Naive thymus-derived CD8-positive, alpha-beta T cell (primary cell): ENCODE measurements around the gene CFAP410. TPM values are rescaled to one million over a fixed set of nuclear protein-coding genes. Genes with fewer than 3 reads are reported as not detected.
A peak's percentile ranks its signal among the peaks of the same experiment; 100 is the strongest.
"Not testable (repeated sequence)": the region's sequence is repeated elsewhere in the genome, so short reads cannot be mapped to it uniquely, and the experiment has no call there.

Experiments
- ATAC-seq, 2 donors: fragments of 150-1000 bp; cut with Tn5 transposase in 1 of 2; sonication (Bioruptor Pico), chemical (Tn5 transposase) in 1 of 2; 1 replicate in 1 of 2; 2 replicates in 1 of 2; pipeline ENCODE4 v1.10.0; 2021; ENCODE audit warnings: mild to moderate bottlenecking in 2 of 2, moderate library complexity in 2 of 2
- POLR2A ChIA-PET: fragments of 350-600 bp; sonication (Branson Sonifier 250); formaldehyde crosslinking; loops from one replicate; lab custom pipeline; 2021; ENCODE audit warnings: antibody characterized with exemption; lab: Charles Lee
- DNase-seq, 10 donors: peaks; one replicate each; pipeline versions ENCODE4 v3.0.0 to v3.0.0-alpha.2; 2020 to 2022
- H3K27ac Mint-ChIP-seq, 10 donors: one replicate each; pipeline ENCODE4 v1.8.0; 2020 to 2022; ENCODE audit warnings: mild to moderate bottlenecking in 10 of 10, mixed read lengths in 10 of 10, moderate library complexity in 4 of 10, inconsistent platforms in 1 of 10
- H3K27me3 Mint-ChIP-seq, 5 donors: one replicate each; pipeline ENCODE4 v1.8.0; 2021 to 2022; ENCODE audit warnings: mixed read lengths in 5 of 5
- H3K36me3 Mint-ChIP-seq, 3 donors: one replicate each; pipeline ENCODE4 v1.8.0; 2020 to 2022; ENCODE audit warnings: mixed read lengths in 3 of 3, mild to moderate bottlenecking in 2 of 3, inconsistent platforms in 1 of 3
- H3K4me1 Mint-ChIP-seq, 4 donors: one replicate each; pipeline ENCODE4 v1.8.0; 2021 to 2022; ENCODE audit warnings: mixed read lengths in 4 of 4
- H3K4me3 Mint-ChIP-seq, 10 donors: one replicate each; pipeline ENCODE4 v1.8.0; 2020 to 2022; ENCODE audit warnings: mild to moderate bottlenecking in 10 of 10, mixed read lengths in 10 of 10, moderate library complexity in 6 of 10, inconsistent platforms in 1 of 10
- H3K9me3 Mint-ChIP-seq, 9 donors: one replicate each; pipeline ENCODE4 v1.8.0; 2020 to 2022; ENCODE audit warnings: mixed read lengths in 9 of 9, mild to moderate bottlenecking in 3 of 9, inconsistent platforms in 1 of 9, moderate library complexity in 1 of 9
- polyA plus RNA-seq, 3 donors: library from polyadenylated mRNA; unstranded; fragments of 300-500 nt; fragmentation: Illumina TruSeq; gene quantifications; one replicate each; pipeline ENCODE4 v1.2.3, GENCODE V29; 2021
- total RNA-seq, 8 experiments: library from RNA in 2 of 8; stranded (reverse) in 2 of 8; gene quantifications; one replicate each; pipeline ENCODE4 v1.2.3 and lab custom pipeline; 2021 to 2026

Gene CFAP410
- total and polyA plus RNA-seq, 5 experiments from 2014 or later = 23.2 to 60.2 (median 40.6) TPM

GRCh38 chr21:44365967-44366585 is 26.9 kb upstream of the CFAP410 start:
- H3K4me3 Mint-ChIP-seq = no peak overlapping the region
- DNase-seq (peak in 1 of 10 donors; percentile 49), ATAC-seq (no peak)
- peaks cover 0 to 10% (median 5%) of the 10 kb centered on the region in 9 donors for H3K9me3 Mint-ChIP-seq
- peaks cover 0 to 8% (median 0%) of the 10 kb centered on the region in 5 donors for H3K27me3 Mint-ChIP-seq
- H3K27ac Mint-ChIP-seq = no peak overlapping the region
- peaks cover 0 to 7% (median 3%) of the 10 kb centered on the region in 4 donors for H3K4me1 Mint-ChIP-seq
- POLR2A ChIA-PET = no interaction called here
- peaks cover 0 to 2% (median 0%) of the 10 kb centered on the region in 3 donors for H3K36me3 Mint-ChIP-seq

GRCh38 chr21:44365251-44365966 is 26.2 kb upstream of the CFAP410 start:
- POLR2A ChIA-PET = no interaction called here
- Mint-ChIP-seq H3K27me3 (peaks cover 0 to 8% (median 0%) of the 10 kb centered on the region in 5 donors), H3K36me3 (peaks cover 0 to 2% (median 0%) of the 10 kb centered on the region in 3 donors), H3K27ac (peak overlapping the region in 1 of 10 donors; percentile 62), H3K4me1 (peaks cover 2 to 8% (median 5%) of the 10 kb centered on the region in 4 donors), H3K9me3 (peaks cover 0 to 10% (median 5%) of the 10 kb centered on the region in 9 donors), H3K4me3 (no peak overlapping the region)
- ATAC-seq = no peak
- peak in 1 of 10 donors; percentile 45 for DNase-seq

GRCh38 chr21:44364151-44365053 is 25.2 kb upstream of the CFAP410 start:
- Mint-ChIP-seq H3K27me3 (peaks cover 0 to 8% (median 0%) of the 10 kb centered on the region in 5 donors), H3K9me3 (peaks cover 0 to 10% (median 5%) of the 10 kb centered on the region in 9 donors), H3K36me3 (peaks cover 0 to 2% (median 0%) of the 10 kb centered on the region in 3 donors), H3K27ac (no peak overlapping the region), H3K4me1 (peaks cover 3 to 13% (median 9%) of the 10 kb centered on the region in 4 donors), H3K4me3 (no peak overlapping the region)
- ATAC-seq (no peak), DNase-seq (peak in 1 of 10 donors; percentile 50)
- POLR2A ChIA-PET = no interaction called here

- Mint-ChIP-seq H3K4me3 (no peak overlapping the region), H3K27ac (peak overlapping the region in 2 of 10 donors; percentile 24 to 74), H3K36me3 (peaks cover 0 to 2% (median 0%) of the 10 kb centered on the region in 3 donors), H3K9me3 (peaks cover 0 to 10% (median 5%) of the 10 kb centered on the region in 9 donors), H3K4me1 (peaks cover 3 to 13% (median 11%) of the 10 kb centered on the region in 4 donors), H3K27me3 (peaks cover 0 to 8% (median 0%) of the 10 kb centered on the region in 5 donors)
- no peak for DNase-seq
- POLR2A ChIA-PET = no interaction called here
- ATAC-seq = no peak
Observed at GRCh38 chr21:44363278-44363677, 24.1 kb upstream of the CFAP410 start.

GRCh38 chr21:44361903-44362302 is 22.7 kb upstream of the CFAP410 start:
- peaks cover 3 to 13% (median 12%) of the 10 kb centered on the region in 4 donors for H3K4me1 Mint-ChIP-seq
- not testable (repeated sequence) for DNase-seq
- POLR2A ChIA-PET = interaction anchor here (1.6 kb wide), 1 partner anchor 23 kb away, joined by 4 read pairs; the partner anchor contains the start of gene CFAP410

GRCh38 chr21:44360159-44360558 is 21.0 kb upstream of the CFAP410 start:
- Mint-ChIP-seq H3K36me3 (peaks cover 0 to 2% (median 0%) of the 10 kb centered on the region in 3 donors), H3K27ac (peak overlapping the region in 2 of 10 donors; percentile 27 to 41), H3K4me3 (peak overlapping the region in 2 of 10 donors; percentile 42 to 49), H3K4me1 (peaks cover 10 to 28% (median 26%) of the 10 kb centered on the region in 4 donors), H3K9me3 (peaks cover 0 to 10% (median 5%) of the 10 kb centered on the region in 9 donors), H3K27me3 (peaks cover 0 to 8% (median 0%) of the 10 kb centered on the region in 5 donors)
- peak in 1 of 10 donors; percentile 4 for DNase-seq
- POLR2A ChIA-PET = interaction anchor here (0.6 kb wide), 1 partner anchor 15 kb away, joined by 3 read pairs; no protein-coding TSS in a partner anchor
- ATAC-seq = peak; percentile 49 to 65

More at GRCh38 chr21:44361903-44362302, 22.7 kb upstream of the CFAP410 start:
- H3K4me3 Mint-ChIP-seq, H3K36me3 Mint-ChIP-seq, ATAC-seq, H3K27ac Mint-ChIP-seq, H3K27me3 Mint-ChIP-seq: not testable (repeated sequence)
- peaks cover 0 to 10% (median 5%) of the 10 kb centered on the region in 9 donors for H3K9me3 Mint-ChIP-seq

GRCh38 chr21:44359396-44359795 is 20.2 kb upstream of the CFAP410 start:
- ATAC-seq (no peak), DNase-seq (peak in 1 of 10 donors; percentile 11)
- Mint-ChIP-seq H3K36me3 (peaks cover 0 to 2% (median 0%) of the 10 kb centered on the region in 3 donors), H3K9me3 (peaks cover 0 to 10% (median 5%) of the 10 kb centered on the region in 9 donors), H3K4me3 (no peak overlapping the region), H3K27ac (peak overlapping the region in 1 of 10 donors; percentile 51), H3K27me3 (peaks cover 0 to 8% (median 0%) of the 10 kb centered on the region in 5 donors), H3K4me1 (peaks cover 16 to 35% (median 32%) of the 10 kb centered on the region in 4 donors)
- POLR2A ChIA-PET = no interaction called here

GRCh38 chr21:44357064-44357837 is 18.1 kb upstream of the CFAP410 start:
- Mint-ChIP-seq H3K9me3 (no peaks in the 10 kb centered on the region), H3K4me1 (peaks cover 25 to 57% (median 47%) of the 10 kb centered on the region in 4 donors), H3K27me3 (peaks cover 0 to 5% (median 0%) of the 10 kb centered on the region in 5 donors), H3K36me3 (no peaks in the 10 kb centered on the region), H3K27ac (peak overlapping the region in 1 of 10 donors; percentile 8), H3K4me3 (no peak overlapping the region)
- peak in 1 of 10 donors; percentile 55 for DNase-seq
- POLR2A ChIA-PET = no interaction called here
- no peak for ATAC-seq

GRCh38 chr21:44356636-44357035 is 17.4 kb upstream of the CFAP410 start:
- H3K9me3 Mint-ChIP-seq = no peaks in the 10 kb centered on the region
- ATAC-seq (no peak), DNase-seq (peak in 1 of 10 donors; percentile 27)
- H3K4me1 Mint-ChIP-seq = peaks cover 25 to 61% (median 52%) of the 10 kb centered on the region in 4 donors
- peak overlapping the region in 1 of 10 donors; percentile 37 for H3K4me3 Mint-ChIP-seq
- no peaks in the 10 kb centered on the region for H3K36me3 Mint-ChIP-seq
- no peak overlapping the region for H3K27ac Mint-ChIP-seq
- H3K27me3 Mint-ChIP-seq = peaks cover 0 to 8% (median 0%) of the 10 kb centered on the region in 5 donors
- POLR2A ChIA-PET = no interaction called here

GRCh38 chr21:44356160-44356559 is 17.0 kb upstream of the CFAP410 start:
- DNase-seq (peak in 1 of 10 donors; percentile 16), ATAC-seq (no peak)
- Mint-ChIP-seq H3K4me3 (peak overlapping the region in 1 of 10 donors; percentile 8), H3K9me3 (no peaks in the 10 kb centered on the region), H3K36me3 (no peaks in the 10 kb centered on the region), H3K27me3 (peaks cover 0 to 11% (median 0%) of the 10 kb centered on the region in 5 donors), H3K27ac (no peak overlapping the region), H3K4me1 (peaks cover 25 to 65% (median 53%) of the 10 kb centered on the region in 4 donors)
- POLR2A ChIA-PET = interaction anchor here (3.5 kb wide), 1 partner anchor 16 kb away, joined by 26 read pairs; the partner anchor contains the start of gene CFAP410
